Fibroblast of peridontal ligament (primary cell): ENCODE results near the gene HLA-DPA1.
"Not testable (repeated sequence)": the region's sequence is repeated elsewhere in the genome, so short reads cannot be mapped to it uniquely, and the experiment has no call there.

Experiments used
- DNase-seq: peaks from one replicate; pipeline ENCODE4 v3.0.0-alpha.2; 2010; ENCODE audit errors: extremely low read depth

The HLA-DPA1 gene

GRCh38 chr6:33073431-33073871 lies at the start of gene HLA-DPA1:
Gene HLA-DPA1, minus strand, starts transcription at chr6:33073649.
- DNase-seq, result peak; percentile 45

GRCh38 chr6:33123181-33123580 lies 49.7 kb upstream of the HLA-DPA1 start:
- no peak for DNase-seq

GRCh38 chr6:33120001-33120400 lies 46.6 kb upstream of the HLA-DPA1 start:
- DNase-seq, result no peak

- DNase-seq, result peak; percentile 68
Observed at GRCh38 chr6:33118525-33119123, 45.2 kb upstream of the HLA-DPA1 start.

GRCh38 chr6:33117811-33118277 lies 44.4 kb upstream of the HLA-DPA1 start:
- no peak for DNase-seq

- no peak for DNase-seq
Observed at GRCh38 chr6:33116841-33117711, 43.6 kb upstream of the HLA-DPA1 start.

GRCh38 chr6:33116417-33116816 lies 43.0 kb upstream of the HLA-DPA1 start:
- no peak for DNase-seq

GRCh38 chr6:33114406-33114805 lies 41.0 kb upstream of the HLA-DPA1 start:
- no peak for DNase-seq

GRCh38 chr6:33113755-33114154 lies 40.3 kb upstream of the HLA-DPA1 start:
- no peak for DNase-seq

GRCh38 chr6:33112148-33112547 lies 38.7 kb upstream of the HLA-DPA1 start:
- peak; percentile 63 for DNase-seq

GRCh38 chr6:33108307-33108706 lies 34.9 kb upstream of the HLA-DPA1 start:
- DNase-seq, result no peak

- DNase-seq, result no peak
Observed at GRCh38 chr6:33107641-33108040, 34.2 kb upstream of the HLA-DPA1 start.

GRCh38 chr6:33105916-33106871 lies 32.7 kb upstream of the HLA-DPA1 start:
- no peak for DNase-seq

GRCh38 chr6:33105386-33105785 lies 31.9 kb upstream of the HLA-DPA1 start:
- DNase-seq, result no peak

GRCh38 chr6:33104887-33105286 lies 31.4 kb upstream of the HLA-DPA1 start:
- no peak for DNase-seq

GRCh38 chr6:33103776-33104175 lies 30.3 kb upstream of the HLA-DPA1 start:
- DNase-seq, result no peak

GRCh38 chr6:33101121-33101737 lies 27.8 kb upstream of the HLA-DPA1 start:
- not testable (repeated sequence) for DNase-seq

- DNase-seq, result peak; percentile 7
Observed at GRCh38 chr6:33095681-33096080, 22.2 kb upstream of the HLA-DPA1 start.

- no peak for DNase-seq
Observed at GRCh38 chr6:33093855-33094254, 20.4 kb upstream of the HLA-DPA1 start.

GRCh38 chr6:33092385-33092784 lies 18.9 kb upstream of the HLA-DPA1 start:
- no peak for DNase-seq

- DNase-seq, result no peak
Observed at GRCh38 chr6:33091957-33092356, 18.5 kb upstream of the HLA-DPA1 start.
